NT2/D1 (cell line): ENCODE results near the gene GREB1.

Experiments used
- DNase-seq: peaks from one replicate; pipeline ENCODE4 v3.0.0-alpha.2; 2011; ENCODE audit warnings: low read depth, low spot score
- H3K27me3 ChIP-seq: 2 replicates; pipeline ENCODE4 v1.6.0; 2011; ENCODE audit warnings: mild to moderate bottlenecking; ENCODE audit not compliant: insufficient read length, insufficient read depth
- H3K36me3 ChIP-seq: 2 replicates; pipeline ENCODE4 v1.6.1; 2011; ENCODE audit warnings: mild to moderate bottlenecking, low read length, mixed read lengths; ENCODE audit not compliant: insufficient read depth, insufficient read length
- H3K4me1 ChIP-seq: 2 replicates; pipeline ENCODE4 v1.5.1; 2011; ENCODE audit not compliant: insufficient read depth, insufficient read length
- H3K4me3 ChIP-seq: 2 replicates; pipeline ENCODE4 v1.5.1; 2011; ENCODE audit warnings: low read depth; ENCODE audit not compliant: insufficient read length
- H3K9ac ChIP-seq: 2 replicates; pipeline ENCODE4 v1.6.0; 2011; ENCODE audit warnings: low read depth; ENCODE audit not compliant: insufficient read length
- H3K9me3 ChIP-seq: 2 replicates; pipeline ENCODE4 v1.5.1; 2011; ENCODE audit warnings: mild to moderate bottlenecking, low read length; ENCODE audit not compliant: insufficient read depth
- SUZ12 ChIP-seq: IDR thresholded peaks from 2 replicates; pipeline ENCODE4 v1.6.1; 2011; ENCODE audit not compliant: insufficient read length, insufficient read depth; ENCODE audit errors: extremely low read depth
- YY1 ChIP-seq: IDR thresholded peaks from 2 replicates; pipeline ENCODE4 v1.6.1; 2011; ENCODE audit not compliant: insufficient read length, insufficient read depth
- ZNF274 ChIP-seq: IDR thresholded peaks from 2 replicates; pipeline ENCODE4 v1.6.1; 2011; ENCODE audit warnings: mild to moderate bottlenecking, low read depth, low read length

GREB1 gene

GRCh38 chr2:11663427-11663826, 129.6 kb downstream of the GREB1 start:
- TF ChIP-seq YY1 (no peak), ZNF274 (no peak), SUZ12 (no peak)
- Histone ChIP-seq H3K36me3 (no peaks in the 10 kb centered on the region), H3K9me3 (peaks cover 10% of the 10 kb centered on the region; the same call in 1 of the 2 replicates), H3K4me1 (no peaks in the 10 kb centered on the region), H3K9ac (no peak overlapping the region), H3K27me3 (peaks cover 13% of the 10 kb centered on the region), H3K4me3 (no peak overlapping the region)
- DNase-seq, result no peak

DNA sequence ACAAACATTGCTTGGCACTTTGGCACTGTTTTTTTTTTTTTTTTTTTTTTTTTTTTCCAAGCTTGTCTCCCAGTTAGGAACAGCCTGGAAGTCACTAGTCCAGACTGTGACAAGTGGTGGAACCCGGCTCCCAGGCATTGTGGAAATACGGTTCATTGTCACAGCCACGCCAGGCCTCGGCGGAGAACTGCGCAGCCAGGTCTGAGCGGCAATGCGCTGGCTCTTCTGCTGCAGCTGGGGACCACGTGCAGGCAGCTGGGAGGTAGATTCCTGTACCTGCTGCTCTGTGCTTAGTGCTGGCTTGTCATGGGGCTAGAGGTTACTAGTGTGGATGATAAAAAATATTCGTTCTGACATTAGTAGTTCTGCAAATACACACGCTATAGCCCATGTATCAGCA, 131.2 kb downstream of the GREB1 start:
- H3K4me3 ChIP-seq, result no peak overlapping the region
- peaks cover 10% of the 10 kb centered on the region; the same call in 1 of the 2 replicates for H3K9me3 ChIP-seq
- peaks cover 27% of the 10 kb centered on the region for H3K27me3 ChIP-seq
- no peak overlapping the region for H3K9ac ChIP-seq
- H3K36me3 ChIP-seq, result no peaks in the 10 kb centered on the region
- DNase-seq, result no peak
- peaks cover 3% of the 10 kb centered on the region for H3K4me1 ChIP-seq
- TF ChIP-seq YY1, result no peak
- TF ChIP-seq ZNF274, result no peak
- TF ChIP-seq SUZ12, result no peak

- TF ChIP-seq SUZ12 (no peak), YY1 (no peak), ZNF274 (no peak)
- peaks cover 33% of the 10 kb centered on the region for H3K27me3 ChIP-seq
Observed at GRCh38 chr2:11665510-11666362, 131.9 kb downstream of the GREB1 start.

GRCh38 chr2:11667194-11667593, 133.3 kb downstream of the GREB1 start:
- peaks cover 10% of the 10 kb centered on the region; the same call in 1 of the 2 replicates for H3K9me3 ChIP-seq
- TF ChIP-seq YY1 (no peak), ZNF274 (no peak), SUZ12 (no peak)

More at GRCh38 chr2:11665510-11666362, 131.9 kb downstream of the GREB1 start:
- Histone ChIP-seq H3K4me3 (no peak overlapping the region), H3K9ac (no peak overlapping the region), H3K9me3 (peaks cover 10% of the 10 kb centered on the region; the same call in 1 of the 2 replicates), H3K4me1 (peaks cover 3% of the 10 kb centered on the region), H3K36me3 (no peaks in the 10 kb centered on the region)
- DNase-seq, result no peak

DNA sequence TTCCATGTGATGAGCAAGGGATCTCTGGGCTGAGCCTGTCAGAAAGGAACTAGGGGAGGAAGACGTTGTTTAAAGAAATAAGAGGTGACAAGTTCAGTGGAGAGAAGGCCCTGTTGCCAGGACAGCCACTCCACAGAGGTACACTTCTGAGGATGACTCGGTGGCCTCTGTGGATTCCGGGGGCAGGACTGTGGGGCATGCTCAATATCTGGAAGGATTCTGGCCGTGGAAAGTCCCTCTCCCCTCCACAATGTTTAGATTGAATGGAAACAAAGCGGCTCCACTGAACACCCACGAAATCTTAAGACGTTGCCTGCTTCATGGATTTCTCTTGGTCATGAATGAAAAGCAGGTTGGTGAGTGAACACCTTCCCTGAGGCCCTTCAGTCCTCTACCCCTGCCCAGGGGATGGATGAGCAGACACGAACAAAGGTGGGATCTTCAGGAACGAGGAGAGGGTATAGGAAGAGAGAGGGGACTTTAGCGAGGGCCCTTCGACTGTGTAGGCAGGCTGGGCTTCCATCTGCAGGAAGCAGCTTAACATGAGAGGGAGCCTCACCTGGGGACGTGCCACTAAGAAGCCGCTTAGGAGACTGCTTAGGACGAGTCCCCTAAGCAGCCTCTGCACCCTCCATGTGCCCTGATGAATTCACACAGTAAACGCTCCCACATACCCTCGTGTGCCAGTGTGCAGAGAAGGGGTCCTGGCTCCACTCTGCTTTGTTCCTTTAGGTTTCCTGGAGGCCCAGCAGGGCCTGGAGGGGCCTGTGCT, 134.2 kb downstream of the GREB1 start:
- Histone ChIP-seq H3K4me3 (no peak overlapping the region), H3K36me3 (no peaks in the 10 kb centered on the region), H3K27me3 (peaks cover 39% of the 10 kb centered on the region), H3K9ac (no peak overlapping the region), H3K9me3 (peaks cover 6% of the 10 kb centered on the region; the same call in 1 of the 2 replicates), H3K4me1 (peaks cover 3% of the 10 kb centered on the region)
- TF ChIP-seq YY1, result no peak
- no peak for TF ChIP-seq SUZ12
- no peak for TF ChIP-seq ZNF274
- DNase-seq, result no peak

More at GRCh38 chr2:11667194-11667593, 133.3 kb downstream of the GREB1 start:
- H3K4me3 ChIP-seq, result no peak overlapping the region
- no peak overlapping the region for H3K9ac ChIP-seq
- no peak for DNase-seq
- H3K4me1 ChIP-seq, result peaks cover 3% of the 10 kb centered on the region
- H3K27me3 ChIP-seq, result peaks cover 39% of the 10 kb centered on the region
- no peaks in the 10 kb centered on the region for H3K36me3 ChIP-seq

- H3K4me3 ChIP-seq, result no peak within 1 kb of the TSS
- no peak within 1 kb of the TSS for H3K9ac ChIP-seq
- H3K36me3 ChIP-seq, result no peaks in the 10 kb centered on the region
- no peak for TF ChIP-seq SUZ12
- no peak for TF ChIP-seq YY1
- no peak for TF ChIP-seq ZNF274
- DNase-seq, result peak; percentile 66
- H3K9me3 ChIP-seq, result no peaks in the 10 kb centered on the region
- H3K27me3 ChIP-seq, result peaks cover 39% of the 10 kb centered on the region
- H3K4me1 ChIP-seq, result peaks cover 3% of the 10 kb centered on the region
Observed at GRCh38 chr2:11669454-11670291, 135.8 kb downstream of the GREB1 start, which contains the start of gene NTSR2. TSS of gene NTSR2 (minus strand) at chr2:11670195. CDS start at chr2:11670129, 66 bp downstream.
